DMS114 treated with DMSO at 0.1 percent for 48 hours (cell line): ENCODE results near the gene HEY2.

Experiments used
- DNase-seq: peaks from one replicate; lab custom pipeline; 2025; ENCODE audit not compliant: unreplicated experiment; lab: John Stamatoyannopoulos, UW

HEY2 gene

DNA sequence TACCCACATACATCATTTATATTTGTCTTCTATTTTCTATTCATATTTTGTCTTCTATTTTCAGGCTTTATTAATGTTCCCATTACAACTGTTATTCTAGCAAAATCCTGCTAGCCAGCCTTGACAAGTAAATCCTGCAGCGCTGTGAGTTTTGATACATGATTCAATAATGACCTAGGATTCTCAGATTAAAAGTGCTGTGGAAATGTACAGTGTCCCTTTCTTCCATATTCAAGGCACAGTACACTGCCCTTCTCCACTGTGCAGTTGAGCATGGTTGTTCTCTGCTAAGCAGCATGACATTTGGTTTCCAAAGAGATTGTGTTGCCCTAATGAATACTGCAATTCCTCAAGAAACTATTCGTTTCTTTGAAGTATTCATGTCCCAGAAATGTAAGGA is 5.8 kb upstream of the HEY2 start:
- no peak for DNase-seq

DNA sequence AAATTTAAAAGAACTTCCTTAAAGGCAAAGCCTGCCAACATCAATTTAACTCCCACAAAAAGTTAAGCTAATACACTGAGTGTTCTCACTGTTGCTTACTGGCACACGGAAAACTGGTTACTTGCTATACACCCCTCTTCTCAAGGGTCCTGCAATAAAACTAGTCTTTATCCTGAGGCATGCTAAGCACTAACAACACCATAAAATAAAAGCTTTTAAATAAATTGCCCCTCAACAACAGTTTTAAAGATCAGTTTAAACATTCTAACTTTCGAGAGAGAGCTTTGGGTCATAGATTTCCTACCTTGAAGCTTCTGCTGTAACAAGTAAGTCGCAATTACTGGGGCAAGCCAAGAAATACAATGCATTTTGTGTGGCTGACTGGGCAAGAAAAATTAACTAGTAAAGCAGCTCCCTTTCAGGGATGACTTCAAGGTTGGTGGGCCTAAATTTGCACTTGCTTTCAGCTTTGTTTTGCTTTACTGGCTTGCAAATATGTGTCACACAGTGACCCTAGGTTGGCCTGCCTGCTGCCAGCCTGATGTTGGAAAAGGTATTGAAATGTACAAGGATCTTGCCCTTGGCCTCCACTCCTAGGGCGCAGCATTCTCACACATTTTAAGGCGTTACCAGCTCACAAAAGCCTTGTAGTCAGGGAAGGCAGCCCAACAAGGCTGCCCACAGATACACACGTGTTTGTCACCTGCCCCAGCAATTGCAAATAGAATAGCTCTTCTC is 4.0 kb upstream of the HEY2 start:
- DNase-seq = no peak

DNA sequence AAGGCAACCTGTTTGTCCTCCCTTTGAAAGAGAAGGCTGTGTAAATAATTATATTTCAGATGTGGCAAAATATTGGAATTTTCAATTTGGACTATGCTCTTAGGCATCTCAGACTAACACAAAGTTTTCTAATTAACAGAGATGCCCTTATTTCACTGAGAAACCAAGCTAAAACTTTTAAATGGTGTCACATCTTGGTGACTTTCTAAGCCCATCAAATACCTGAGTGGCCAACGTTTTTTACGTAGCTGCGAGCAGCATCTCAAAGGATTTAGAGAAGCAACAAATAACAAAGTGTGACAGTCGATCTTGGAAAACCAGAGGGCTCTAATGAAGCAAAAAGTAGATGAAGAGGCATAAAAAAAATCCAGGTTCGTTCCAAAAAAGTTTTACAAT is 3.4 kb upstream of the HEY2 start:
- DNase-seq = no peak

DNA sequence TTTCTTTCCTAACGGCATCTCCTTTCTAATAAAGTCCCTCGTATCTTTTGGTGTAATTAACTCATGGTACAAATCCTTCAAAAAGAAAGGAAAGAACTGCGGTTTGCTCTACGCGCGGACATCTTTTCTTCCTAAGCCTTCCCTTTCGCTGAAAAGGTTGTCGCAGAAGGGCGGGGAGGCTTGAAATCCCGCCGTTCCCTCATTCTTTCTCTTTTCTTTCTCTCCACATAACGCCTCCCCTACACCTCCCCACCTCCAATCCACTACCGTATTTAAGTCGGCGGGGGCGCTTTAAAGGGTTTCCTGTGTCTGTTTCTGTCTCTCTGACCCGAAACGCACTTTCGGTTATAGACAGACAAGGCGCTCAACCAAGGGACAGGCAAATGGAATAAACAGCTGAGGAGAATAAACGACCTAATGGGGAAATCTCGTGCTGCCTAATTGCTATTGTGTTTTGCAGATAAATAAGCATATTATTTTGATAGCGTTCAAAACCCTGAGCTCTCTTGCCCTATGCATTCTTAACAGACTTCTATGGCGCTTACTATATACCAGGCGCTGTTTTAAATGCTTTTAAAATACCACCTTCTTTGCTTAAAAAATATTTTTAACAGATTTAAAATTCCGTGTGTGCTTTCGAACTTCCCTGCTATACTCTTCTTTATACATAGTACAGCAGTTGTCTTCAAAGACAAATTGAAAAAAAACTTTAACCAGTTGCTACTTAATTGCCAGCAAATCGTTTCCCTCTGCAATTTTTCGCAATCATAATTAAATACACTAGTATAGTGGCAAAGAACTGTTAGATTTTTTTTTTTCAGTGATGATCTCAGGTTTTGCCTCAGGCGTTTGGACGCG is 2.5 kb upstream of the HEY2 start:
- DNase-seq = no peak

DNA sequence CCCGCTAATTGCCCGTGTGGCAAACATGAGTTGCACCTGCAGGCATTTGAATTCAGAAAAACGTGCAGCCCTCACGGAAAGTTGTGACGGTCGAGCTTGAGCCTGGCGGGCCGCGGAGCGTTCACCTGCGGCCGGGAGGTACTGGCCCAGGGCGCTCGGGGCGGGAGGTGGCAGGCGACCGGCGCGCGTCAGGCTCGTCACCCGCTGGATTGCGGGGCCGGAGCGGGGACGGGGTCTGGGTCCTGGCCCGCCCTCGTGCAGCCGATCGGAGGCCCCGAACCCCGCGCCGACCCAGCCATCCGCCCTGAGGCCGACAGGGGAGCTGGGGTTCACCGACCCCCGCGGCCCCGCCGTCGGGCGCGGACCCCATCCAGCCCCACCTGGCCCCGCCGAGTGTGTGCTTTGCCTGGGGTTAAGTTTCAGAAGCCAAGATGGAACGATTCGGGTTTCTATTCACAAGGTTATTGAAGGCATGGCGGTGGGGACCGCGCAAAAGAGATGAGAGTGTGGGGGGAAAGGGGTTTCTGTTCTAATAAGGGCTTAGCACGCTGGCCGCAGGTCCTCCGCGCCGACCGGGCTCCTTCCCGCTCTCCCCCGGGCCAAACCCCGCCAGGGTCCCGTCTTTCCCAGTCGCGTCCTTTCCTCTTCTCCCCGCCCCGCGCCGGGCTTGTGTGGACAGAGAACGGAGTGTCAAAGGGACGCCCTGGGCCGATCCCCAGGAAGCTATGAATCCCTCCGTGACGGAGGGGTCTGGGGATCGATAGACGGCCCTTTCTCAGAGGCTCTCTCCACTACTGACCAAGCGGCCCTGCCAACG is 1.6 kb upstream of the HEY2 start:
- no peak for DNase-seq

DNA sequence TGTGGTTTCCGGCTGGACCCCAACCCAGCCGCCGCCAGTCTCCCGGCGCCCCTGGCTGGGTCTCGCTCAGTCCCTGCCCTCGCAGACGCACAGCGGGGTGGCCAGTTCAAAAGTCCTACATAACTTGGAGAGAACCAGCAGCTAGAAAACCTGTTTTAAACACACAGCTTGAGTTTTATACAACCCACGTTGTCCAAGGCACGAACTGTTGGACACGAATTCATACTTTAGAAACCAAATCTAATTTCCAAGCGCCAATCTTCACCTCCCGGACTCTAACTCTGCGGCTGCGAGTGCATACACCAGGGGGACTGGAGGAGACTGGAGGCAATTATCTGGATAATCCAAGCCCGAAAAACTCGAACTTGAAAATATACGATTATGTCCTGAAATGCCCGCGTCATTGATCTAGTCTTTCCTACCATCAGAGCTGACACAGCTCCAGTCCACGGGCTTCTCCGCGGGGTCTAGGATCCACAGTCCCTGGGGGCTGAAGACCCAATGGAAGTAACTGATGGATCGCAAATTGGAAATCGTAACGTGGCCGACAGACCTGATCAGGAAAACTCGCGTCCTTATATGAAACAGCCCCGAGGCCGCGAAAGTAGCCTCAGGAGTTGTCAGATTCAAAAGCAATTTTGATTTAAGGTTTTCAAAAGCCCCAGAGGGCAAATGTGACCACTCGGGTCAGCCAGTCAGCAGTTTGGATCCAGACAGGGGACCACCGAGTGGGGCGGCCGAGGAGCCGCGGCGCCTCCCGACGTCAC is 843 bp upstream of the HEY2 start:
- no peak for DNase-seq

DNA sequence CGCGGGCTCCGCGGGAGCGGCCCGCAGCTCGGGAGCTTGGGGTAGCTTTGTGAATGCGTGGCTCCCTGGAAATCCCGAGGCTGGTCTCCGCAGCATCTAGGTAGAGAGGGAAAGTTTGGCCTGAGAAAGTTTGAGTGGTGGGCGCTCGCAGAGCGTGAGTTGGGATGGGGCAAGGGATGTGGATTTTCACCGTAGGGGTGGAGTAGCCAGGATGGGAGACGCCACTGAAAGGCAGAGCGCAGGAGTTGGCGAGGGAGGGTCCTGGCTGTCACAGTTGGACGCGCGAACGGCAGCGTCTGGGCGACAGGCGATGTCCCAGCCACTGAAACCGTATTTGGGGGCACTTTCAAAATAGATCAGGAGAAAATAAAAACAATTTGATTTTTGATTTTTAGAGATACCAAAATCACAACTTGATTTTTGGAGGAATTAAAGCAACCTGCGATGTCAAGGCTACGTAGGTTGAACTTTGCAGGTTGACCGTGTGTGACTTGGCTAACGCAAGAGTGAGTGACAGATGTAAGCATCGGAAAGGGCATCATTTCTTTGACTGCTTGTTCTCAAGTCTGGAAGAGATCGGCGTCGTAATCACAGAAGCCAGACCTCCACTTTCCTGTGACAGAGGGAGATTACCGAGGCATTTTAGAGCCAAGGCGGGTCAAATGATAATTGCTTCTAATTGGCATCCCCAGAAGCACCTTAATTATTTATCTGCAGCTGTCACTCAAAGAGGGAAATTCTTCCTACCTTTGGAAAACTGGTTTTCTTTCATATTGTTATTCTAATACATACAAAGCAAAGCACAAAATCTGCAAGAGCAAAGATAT is 646 bp downstream of the HEY2 start:
- DNase-seq = no peak

DNA sequence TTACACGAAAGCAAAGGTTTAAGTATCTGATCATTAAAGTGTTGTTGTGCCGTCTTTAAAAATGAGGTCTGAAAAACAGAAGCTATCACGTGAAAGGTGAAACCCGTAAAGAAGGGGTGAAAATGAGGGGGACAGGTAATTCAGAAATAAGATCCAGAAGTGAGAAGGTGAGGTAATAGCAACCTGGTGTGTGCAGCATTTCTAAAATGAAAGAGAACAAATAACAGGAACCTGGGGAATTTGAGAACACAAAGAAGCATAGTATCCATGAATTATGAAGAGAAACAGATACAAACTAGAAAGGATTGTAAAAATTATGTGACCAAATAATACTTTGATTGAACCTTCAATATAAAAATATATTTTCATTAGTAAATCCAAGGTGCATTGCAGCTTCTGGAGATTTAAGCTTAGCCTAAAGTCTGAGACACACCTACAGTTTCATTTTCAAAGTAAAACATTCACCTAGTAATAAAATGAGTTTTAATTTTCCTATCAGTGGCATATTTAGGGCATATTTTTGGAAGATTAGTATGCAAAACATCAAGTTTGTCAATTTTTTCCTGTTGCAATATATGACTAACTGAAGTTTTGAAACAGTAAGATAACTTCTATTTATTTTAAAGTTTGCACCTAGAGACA is 1.4 kb downstream of the HEY2 start:
- DNase-seq = no peak

DNA sequence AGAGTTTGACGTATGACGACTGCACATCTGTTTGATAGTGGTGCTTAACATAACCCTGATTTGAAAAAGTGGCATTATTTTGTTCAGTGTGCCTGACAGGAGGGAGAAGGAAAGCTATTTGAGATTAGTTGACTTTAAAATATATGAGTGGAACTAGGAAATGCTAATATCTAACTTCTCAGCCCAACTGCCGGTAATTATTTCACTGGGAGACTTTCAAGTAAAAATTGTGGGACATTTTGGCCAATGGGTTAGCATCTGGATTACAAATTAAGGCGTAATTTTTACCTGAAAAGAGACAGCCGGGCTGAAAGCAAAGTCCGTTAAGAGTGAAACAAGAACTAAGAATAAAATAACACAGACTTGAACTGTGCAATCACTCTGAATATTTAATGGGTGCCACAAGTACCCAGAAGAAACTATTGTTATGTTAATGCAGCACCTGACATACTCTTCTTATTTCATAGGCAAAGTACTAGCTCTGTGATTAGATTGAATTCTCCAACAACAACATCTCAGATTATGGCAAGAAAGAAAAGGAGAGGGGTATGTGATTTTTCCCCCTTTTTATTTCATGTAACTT is 2.0 kb downstream of the HEY2 start:
- no peak for DNase-seq

DNA sequence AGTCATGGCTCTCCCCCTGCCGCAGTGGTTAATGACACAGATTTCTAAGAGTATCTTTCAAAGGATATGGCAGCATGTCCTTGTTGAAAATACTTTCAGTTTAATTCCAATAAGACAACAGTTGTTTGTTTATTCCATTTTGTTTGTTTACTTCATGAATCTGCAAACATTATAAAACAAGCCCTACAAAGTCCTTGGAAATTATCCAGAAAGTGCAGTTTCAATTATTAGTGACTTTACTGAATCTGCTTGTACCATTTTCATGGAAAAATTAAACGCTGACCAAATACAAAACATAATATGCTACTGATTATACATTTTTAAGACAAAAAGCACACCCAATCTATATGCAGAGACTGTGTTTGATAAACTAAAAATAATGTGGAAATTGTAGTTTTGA is 3.3 kb downstream of the HEY2 start:
- no peak for DNase-seq

DNA sequence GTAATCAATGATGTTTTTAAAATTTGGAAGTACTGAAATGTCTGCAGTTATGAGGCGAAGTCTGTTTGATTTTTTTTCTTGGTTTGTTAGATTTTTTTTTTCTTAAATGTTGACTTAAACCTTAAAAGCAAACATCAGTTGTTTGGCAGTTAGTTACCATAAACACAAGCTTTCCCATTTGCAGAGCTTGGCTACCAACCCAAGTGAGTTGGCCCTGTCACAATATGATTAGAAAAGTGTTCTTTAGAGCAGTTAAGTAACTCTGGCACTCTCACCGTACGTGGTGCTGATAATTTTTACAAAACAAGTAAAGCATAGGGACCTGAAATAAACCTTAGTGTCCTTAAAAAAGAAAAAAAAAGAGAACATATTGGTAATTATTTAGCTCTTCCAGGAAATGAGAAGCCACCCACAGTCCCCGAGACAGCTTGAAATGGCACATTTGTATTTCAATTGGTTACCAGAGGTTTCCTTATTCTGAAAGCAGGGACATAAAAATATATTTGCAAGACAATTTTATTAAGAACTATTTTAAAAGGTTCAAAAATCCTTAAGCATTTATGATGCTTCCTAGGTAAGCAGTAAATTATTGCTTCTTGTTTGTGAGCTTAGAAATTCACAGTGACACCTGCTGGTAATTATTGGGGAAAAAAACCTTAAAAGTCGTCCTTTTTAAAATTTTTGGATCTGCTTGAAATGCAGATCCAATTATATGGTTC is 3.9 kb downstream of the HEY2 start:
- peak; percentile 18 for DNase-seq

DNA sequence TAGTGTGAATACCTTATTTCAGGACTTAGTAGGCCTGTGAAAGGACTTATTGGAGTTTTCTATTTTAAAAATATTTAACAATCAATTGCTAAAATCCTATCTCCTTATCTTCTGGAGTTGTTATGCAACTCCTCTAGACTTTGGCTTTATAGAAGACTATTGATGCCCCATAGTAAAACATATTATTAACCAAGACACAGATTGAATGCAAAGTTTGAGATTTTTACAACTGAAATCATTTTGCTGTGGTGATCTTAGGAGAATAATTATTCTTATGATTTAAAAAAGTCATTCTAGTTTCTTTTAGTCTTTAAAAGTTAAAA is 4.5 kb downstream of the HEY2 start:
- DNase-seq = no peak

DNA sequence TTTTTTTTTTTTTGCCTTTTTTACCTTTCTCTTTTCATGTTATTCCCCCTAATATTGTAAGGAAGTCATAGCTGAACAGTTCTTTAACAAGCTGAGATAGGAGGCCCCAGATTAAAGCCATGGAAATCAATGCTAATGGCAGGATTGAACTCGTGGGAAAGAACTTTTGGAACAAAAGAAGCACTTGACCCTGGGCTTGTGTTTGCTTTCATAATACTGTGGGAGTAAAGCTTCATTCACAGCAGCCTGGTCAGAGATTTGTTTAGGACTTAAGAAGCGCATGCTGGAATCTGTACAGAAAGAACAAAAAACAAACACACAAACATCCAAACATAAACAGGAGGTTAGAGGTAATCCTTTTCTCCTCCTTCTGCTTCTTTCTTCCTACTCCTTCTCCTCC is 5.1 kb downstream of the HEY2 start:
- no peak for DNase-seq

DNA sequence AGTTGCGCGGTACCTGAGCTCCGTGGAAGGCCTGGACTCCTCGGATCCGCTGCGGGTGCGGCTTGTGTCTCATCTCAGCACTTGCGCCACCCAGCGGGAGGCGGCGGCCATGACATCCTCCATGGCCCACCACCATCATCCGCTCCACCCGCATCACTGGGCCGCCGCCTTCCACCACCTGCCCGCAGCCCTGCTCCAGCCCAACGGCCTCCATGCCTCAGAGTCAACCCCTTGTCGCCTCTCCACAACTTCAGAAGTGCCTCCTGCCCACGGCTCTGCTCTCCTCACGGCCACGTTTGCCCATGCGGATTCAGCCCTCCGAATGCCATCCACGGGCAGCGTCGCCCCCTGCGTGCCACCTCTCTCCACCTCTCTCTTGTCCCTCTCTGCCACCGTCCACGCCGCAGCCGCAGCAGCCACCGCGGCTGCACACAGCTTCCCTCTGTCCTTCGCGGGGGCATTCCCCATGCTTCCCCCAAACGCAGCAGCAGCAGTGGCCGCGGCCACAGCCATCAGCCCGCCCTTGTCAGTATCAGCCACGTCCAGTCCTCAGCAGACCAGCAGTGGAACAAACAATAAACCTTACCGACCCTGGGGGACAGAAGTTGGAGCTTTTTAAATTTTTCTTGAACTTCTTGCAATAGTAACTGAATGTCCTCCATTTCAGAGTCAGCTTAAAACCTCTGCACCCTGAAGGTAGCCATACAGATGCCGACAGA is 9.9 kb downstream of the HEY2 start:
- no peak for DNase-seq

DNA sequence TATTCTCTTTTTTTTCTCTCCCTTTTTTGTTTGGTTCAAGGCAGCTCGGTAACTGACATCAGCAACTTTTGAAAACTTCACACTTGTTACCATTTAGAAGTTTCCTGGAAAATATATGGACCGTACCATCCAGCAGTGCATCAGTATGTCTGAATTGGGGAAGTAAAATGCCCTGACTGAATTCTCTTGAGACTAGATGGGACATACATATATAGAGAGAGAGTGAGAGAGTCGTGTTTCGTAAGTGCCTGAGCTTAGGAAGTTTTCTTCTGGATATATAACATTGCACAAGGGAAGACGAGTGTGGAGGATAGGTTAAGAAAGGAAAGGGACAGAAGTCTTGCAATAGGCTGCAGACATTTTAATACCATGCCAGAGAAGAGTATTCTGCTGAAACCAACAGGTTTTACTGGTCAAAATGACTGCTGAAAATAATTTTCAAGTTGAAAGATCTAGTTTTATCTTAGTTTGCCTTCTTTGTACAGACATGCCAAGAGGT is 10.6 kb downstream of the HEY2 start:
- no peak for DNase-seq

DNA sequence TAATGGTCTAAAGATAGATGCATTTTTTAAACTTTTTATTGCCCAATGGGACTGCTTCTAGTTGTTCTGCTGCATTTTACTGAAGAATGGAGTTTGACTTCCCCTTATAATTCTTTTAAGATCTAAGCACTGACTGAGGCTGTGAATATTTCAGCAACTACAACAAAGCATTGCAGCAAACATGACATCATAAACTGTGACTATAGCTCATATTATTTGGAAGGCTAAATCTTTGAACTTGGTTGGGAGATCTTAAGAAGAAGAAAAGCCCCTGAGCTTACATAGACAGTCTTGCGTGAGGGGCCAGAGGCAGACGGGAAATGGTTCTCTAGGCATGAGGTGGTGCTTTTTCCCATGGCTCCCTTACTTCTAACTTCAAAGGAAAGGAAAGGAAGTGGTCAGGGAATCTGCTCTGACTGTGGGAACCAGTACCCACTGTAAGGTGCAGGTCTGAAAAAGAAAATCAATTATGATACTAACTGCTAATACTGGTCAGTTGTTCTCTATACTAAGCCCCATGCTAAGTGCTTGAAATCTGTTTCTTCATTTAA is 14.8 kb downstream of the HEY2 start:
- DNase-seq = no peak

DNA sequence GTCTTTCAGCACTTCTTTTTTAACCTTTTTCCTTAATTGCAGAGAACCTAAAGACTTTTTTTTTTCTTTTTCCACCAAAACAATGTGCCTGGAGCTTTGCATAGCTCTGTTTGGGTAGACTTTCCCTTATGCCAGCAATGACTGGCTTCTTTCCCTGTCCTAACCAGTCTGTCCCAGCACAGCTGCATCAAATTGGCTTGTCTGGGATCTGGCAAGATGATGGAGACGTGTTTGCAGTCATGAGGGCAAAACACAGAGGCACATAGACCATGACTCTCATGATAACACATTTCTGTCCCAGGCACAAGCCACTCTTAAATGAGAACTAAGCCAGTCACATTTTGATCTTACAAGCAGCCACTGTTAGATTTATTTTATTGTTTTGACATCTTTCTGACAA is 16.5 kb downstream of the HEY2 start:
- DNase-seq = no peak

DNA sequence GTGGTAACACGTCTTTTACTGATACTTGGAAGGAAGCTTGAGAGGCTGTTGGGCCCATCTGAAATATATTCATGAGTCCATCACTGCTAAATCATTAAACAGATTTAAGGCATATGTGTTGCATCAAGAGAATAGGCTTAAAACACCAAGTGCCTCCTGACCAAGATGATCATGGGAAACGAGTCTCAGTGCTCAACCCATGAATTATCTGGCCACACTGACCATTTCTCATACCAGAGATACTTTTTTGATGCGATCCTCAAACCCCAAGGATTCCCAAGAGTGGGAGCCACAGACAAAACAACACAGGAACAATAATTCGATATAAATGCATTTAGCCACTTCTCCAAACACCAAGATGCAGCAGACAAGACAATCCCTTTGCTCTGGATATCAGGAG is 17.2 kb downstream of the HEY2 start:
- no peak for DNase-seq
